ENCODE results near the gene CPA5. TPM values are rescaled to one million over a fixed set of nuclear protein-coding genes. Genes with fewer than 3 reads are reported as not detected.
A peak's percentile ranks its signal among the peaks of the same experiment; 100 is the strongest.

CPA5 gene
- total RNA-seq, 2 donors from 2014 or later = not detected

- Mint-ChIP-seq H3K4me1 (ENCODE audit: low read depth in 2 of 2) (no peaks in the 10 kb centered on the region), H3K27me3 (peaks cover 6 to 14% of the 10 kb centered on the region in 2 donors), H3K4me3 (no peak overlapping the region), H3K27ac (no peak overlapping the region), H3K9me3 (no peaks in the 10 kb centered on the region), H3K36me3 (no peaks in the 10 kb centered on the region)
- ATAC-seq = no peak
- DNase-seq (ENCODE audit: low spot score) = no peak
Measured at GRCh38 chr7:130342701-130343380, 1.8 kb upstream of the CPA5 start.

GRCh38 chr7:130345136-130345535, 520 bp downstream of the CPA5 start:
- H3K4me3 Mint-ChIP-seq = no peak overlapping the region
- H3K27ac Mint-ChIP-seq = no peak overlapping the region
- H3K4me1 Mint-ChIP-seq (ENCODE audit: low read depth in 2 of 2) = no peaks in the 10 kb centered on the region
- H3K27me3 Mint-ChIP-seq = peaks cover 9 to 14% of the 10 kb centered on the region in 2 donors
- H3K9me3 Mint-ChIP-seq = no peaks in the 10 kb centered on the region
- no peaks in the 10 kb centered on the region for H3K36me3 Mint-ChIP-seq
- DNase-seq (ENCODE audit: low spot score) (no peak), ATAC-seq (no peak)

GRCh38 chr7:130345725-130346124, 1.1 kb downstream of the CPA5 start:
- DNase-seq (ENCODE audit: low spot score) (no peak), ATAC-seq (no peak)
- no peaks in the 10 kb centered on the region for H3K9me3 Mint-ChIP-seq
- no peaks in the 10 kb centered on the region for H3K36me3 Mint-ChIP-seq
- no peaks in the 10 kb centered on the region for H3K4me1 Mint-ChIP-seq (ENCODE audit: low read depth in 2 of 2)
- no peak overlapping the region for H3K4me3 Mint-ChIP-seq
- H3K27me3 Mint-ChIP-seq = peaks cover 12 to 14% of the 10 kb centered on the region in 2 donors
- H3K27ac Mint-ChIP-seq = no peak overlapping the region

- ATAC-seq (peak; percentile 31 to 36), DNase-seq (ENCODE audit: low spot score) (no peak)
- no peaks in the 10 kb centered on the region for H3K4me1 Mint-ChIP-seq (ENCODE audit: low read depth in 2 of 2)
- H3K27me3 Mint-ChIP-seq = peaks cover 12 to 14% of the 10 kb centered on the region in 2 donors
- H3K36me3 Mint-ChIP-seq = no peaks in the 10 kb centered on the region
- no peaks in the 10 kb centered on the region for H3K9me3 Mint-ChIP-seq
- H3K27ac Mint-ChIP-seq = no peak overlapping the region
- no peak overlapping the region for H3K4me3 Mint-ChIP-seq
Measured at GRCh38 chr7:130346177-130346905, 1.7 kb downstream of the CPA5 start.

- no peaks in the 10 kb centered on the region for H3K9me3 Mint-ChIP-seq
- DNase-seq (ENCODE audit: low spot score) (no peak), ATAC-seq (peak in 1 of 2 donors; percentile 28)
- H3K36me3 Mint-ChIP-seq = no peaks in the 10 kb centered on the region
- H3K27me3 Mint-ChIP-seq = peaks cover 12 to 14% of the 10 kb centered on the region in 2 donors
- H3K27ac Mint-ChIP-seq = no peak overlapping the region
- H3K4me3 Mint-ChIP-seq = no peak overlapping the region
- no peaks in the 10 kb centered on the region for H3K4me1 Mint-ChIP-seq (ENCODE audit: low read depth in 2 of 2)
Measured at GRCh38 chr7:130346941-130347340, 2.3 kb downstream of the CPA5 start.

- Mint-ChIP-seq H3K9me3 (no peaks in the 10 kb centered on the region), H3K27ac (no peak overlapping the region), H3K36me3 (no peaks in the 10 kb centered on the region), H3K27me3 (peaks cover 8 to 15% of the 10 kb centered on the region in 2 donors), H3K4me3 (no peak overlapping the region), H3K4me1 (ENCODE audit: low read depth in 2 of 2) (no peaks in the 10 kb centered on the region)
- ATAC-seq = no peak
- no peak for DNase-seq (ENCODE audit: low spot score)
Measured at GRCh38 chr7:130349911-130350782, 5.5 kb downstream of the CPA5 start.

- no peak overlapping the region for H3K4me3 Mint-ChIP-seq
- H3K9me3 Mint-ChIP-seq = no peaks in the 10 kb centered on the region
- no peaks in the 10 kb centered on the region for H3K36me3 Mint-ChIP-seq
- DNase-seq (ENCODE audit: low spot score) = no peak
- no peaks in the 10 kb centered on the region for H3K4me1 Mint-ChIP-seq (ENCODE audit: low read depth in 2 of 2)
- no peak for ATAC-seq
- H3K27me3 Mint-ChIP-seq = peaks cover 0 to 12% of the 10 kb centered on the region in 2 donors
- no peak overlapping the region for H3K27ac Mint-ChIP-seq
Measured at GRCh38 chr7:130350945-130351790, 6.6 kb downstream of the CPA5 start.

- Mint-ChIP-seq H3K27ac (no peak overlapping the region), H3K27me3 (peaks cover 0 to 12% of the 10 kb centered on the region in 2 donors), H3K4me3 (no peak overlapping the region), H3K4me1 (ENCODE audit: low read depth in 2 of 2) (no peaks in the 10 kb centered on the region), H3K9me3 (no peaks in the 10 kb centered on the region), H3K36me3 (no peaks in the 10 kb centered on the region)
- no peak for ATAC-seq
- DNase-seq (ENCODE audit: low spot score) = no peak
Measured at GRCh38 chr7:130351791-130352090, 7.1 kb downstream of the CPA5 start.

GRCh38 chr7:130352194-130353074, 7.8 kb downstream of the CPA5 start:
- no peak overlapping the region for H3K27ac Mint-ChIP-seq
- ATAC-seq (no peak), DNase-seq (ENCODE audit: low spot score) (no peak)
- H3K36me3 Mint-ChIP-seq = no peaks in the 10 kb centered on the region
- peaks cover 0 to 12% of the 10 kb centered on the region in 2 donors for H3K27me3 Mint-ChIP-seq
- no peak overlapping the region for H3K4me3 Mint-ChIP-seq
- no peaks in the 10 kb centered on the region for H3K9me3 Mint-ChIP-seq
- H3K4me1 Mint-ChIP-seq (ENCODE audit: low read depth in 2 of 2) = no peaks in the 10 kb centered on the region

- DNase-seq (ENCODE audit: low spot score) (no peak), ATAC-seq (no peak)
- Mint-ChIP-seq H3K27me3 (peaks cover 0 to 12% of the 10 kb centered on the region in 2 donors), H3K4me1 (ENCODE audit: low read depth in 2 of 2) (no peaks in the 10 kb centered on the region), H3K27ac (no peak overlapping the region), H3K4me3 (no peak overlapping the region), H3K36me3 (no peaks in the 10 kb centered on the region), H3K9me3 (no peaks in the 10 kb centered on the region)
Measured at GRCh38 chr7:130353196-130353595, 8.6 kb downstream of the CPA5 start.

- Mint-ChIP-seq H3K4me1 (ENCODE audit: low read depth in 2 of 2) (no peaks in the 10 kb centered on the region), H3K27me3 (peaks cover 6 to 7% of the 10 kb centered on the region in 2 donors), H3K4me3 (no peak overlapping the region), H3K27ac (no peak overlapping the region), H3K9me3 (peaks cover 3% of the 10 kb centered on the region), H3K36me3 (no peaks in the 10 kb centered on the region)
- ATAC-seq = no peak
- no peak for DNase-seq (ENCODE audit: low spot score)
Measured at GRCh38 chr7:130356121-130356875, 11.7 kb downstream of the CPA5 start.
